Measurements from ENCODE around the gene CERS6.

CERS6 gene

DNA sequence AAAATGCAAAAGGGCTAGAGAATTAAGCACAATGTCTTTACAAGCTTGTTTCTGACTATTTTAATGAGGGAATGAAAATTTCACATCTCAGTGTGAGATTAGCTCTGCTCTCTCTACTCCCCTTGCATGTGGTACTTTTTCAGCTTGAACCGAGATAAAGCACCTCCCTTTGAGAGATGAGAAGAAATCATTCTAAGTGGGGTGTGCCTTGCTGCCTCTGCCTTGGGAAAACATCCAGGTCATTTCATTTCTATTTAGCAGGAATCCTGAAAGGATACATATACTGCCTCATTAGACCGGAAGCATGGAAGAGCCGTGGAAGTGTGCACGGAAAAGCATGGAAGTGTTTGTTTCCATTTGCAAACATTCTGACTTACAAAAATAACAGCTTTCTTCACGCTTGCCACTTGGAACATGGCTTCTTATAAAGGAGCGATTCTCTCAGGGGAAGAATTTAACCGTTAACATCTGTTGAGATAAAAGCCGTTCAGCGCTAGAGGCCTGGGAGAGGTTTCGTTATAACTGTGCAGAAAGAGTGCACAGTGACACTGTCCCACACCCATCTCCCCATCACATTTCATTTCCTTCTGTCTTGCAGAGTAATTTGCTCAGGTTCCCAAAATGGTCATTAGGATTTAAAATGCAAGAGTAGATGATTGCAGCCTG, 363.1 kb downstream of the CERS6 start:
- DNase-seq (ENCODE audit: low read depth in 1 of 2, low spot score in 1 of 2), result no peak

- no peak for DNase-seq (ENCODE audit: low read depth in 1 of 2, low spot score in 1 of 2)
These were observed 363.9 kb downstream of the CERS6 start for GRCh38 chr2:168819829-168820489.

DNA sequence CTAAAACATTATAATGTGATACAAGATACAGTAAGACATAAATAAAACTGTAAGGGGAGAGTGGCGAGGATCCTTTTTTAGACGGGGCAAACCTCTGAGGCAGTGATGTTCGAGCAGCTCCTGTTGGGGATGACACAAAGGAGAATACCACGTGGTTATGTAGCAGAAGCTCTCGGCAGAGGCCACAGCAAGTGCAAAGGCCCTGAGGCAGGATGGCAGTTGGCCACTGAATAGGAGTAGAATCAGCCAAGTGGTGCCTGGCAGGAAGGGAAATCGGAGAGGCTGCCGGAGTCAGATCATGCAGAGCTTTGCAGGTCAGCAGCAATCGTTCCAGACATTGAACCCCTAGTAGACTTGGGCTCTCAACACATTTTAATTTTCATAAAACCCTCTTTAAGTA, 365.5 kb downstream of the CERS6 start:
- no peak for DNase-seq (ENCODE audit: low read depth in 1 of 2, low spot score in 1 of 2)

DNA sequence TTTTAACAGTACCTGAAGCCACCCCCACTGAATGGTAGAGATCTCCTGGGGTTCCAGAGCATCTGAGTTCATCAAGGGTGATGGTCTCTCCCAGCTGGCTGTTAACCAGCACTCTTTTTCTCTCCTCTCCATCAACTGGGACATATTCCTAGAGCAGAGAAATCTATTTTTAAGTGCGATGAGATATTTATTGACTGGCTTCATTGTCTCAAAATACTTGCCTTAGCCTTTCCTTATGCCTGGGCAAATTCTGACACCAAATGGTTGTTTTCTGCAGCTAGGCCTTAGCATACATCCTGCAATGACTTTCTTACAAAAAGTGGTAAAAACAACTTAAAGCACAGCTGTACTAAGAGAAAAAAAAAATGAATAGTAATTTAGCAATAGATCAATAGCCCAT, 365.9 kb downstream of the CERS6 start:
- DNase-seq (ENCODE audit: low read depth in 1 of 2, low spot score in 1 of 2), result no peak
